ENCODE measurements around the gene CHRNA4. TPM values are rescaled to one million over a fixed set of nuclear protein-coding genes. Genes with fewer than 3 reads are reported as not detected.

The CHRNA4 gene
- total and polyA plus RNA-seq, 2 of the 13 experiments (the other 11 are each of a cell fraction or from before 2014, with no cell fraction given): not detected

- no peak for TF ChIP-seq ZNF776 (CRISPR knock-in tag; IDR thresholded peaks at IDR 0.05)
- TF ChIP-seq, protein P1, sequence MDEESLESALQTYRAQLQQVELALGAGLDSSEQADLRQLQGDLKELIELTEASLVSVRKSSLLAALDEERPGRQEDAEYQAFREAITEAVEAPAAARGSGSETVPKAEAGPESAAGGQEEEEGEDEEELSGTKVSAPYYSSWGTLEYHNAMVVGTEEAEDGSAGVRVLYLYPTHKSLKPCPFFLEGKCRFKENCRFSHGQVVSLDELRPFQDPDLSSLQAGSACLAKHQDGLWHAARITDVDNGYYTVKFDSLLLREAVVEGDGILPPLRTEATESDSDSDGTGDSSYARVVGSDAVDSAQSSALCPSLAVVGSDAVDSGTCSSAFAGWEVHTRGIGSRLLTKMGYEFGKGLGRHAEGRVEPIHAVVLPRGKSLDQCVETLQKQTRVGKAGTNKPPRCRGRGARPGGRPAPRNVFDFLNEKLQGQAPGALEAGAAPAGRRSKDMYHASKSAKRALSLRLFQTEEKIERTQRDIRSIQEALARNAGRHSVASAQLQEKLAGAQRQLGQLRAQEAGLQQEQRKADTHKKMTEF (CRISPR knock-in tag; IDR thresholded peaks at IDR 0.05): no peak
- no peak for TF ChIP-seq SYNCRIP (IDR thresholded peaks at IDR 0.05; ENCODE audit: insufficient read depth, low read depth, low read length)
- TF ChIP-seq RAD21 (CRISPR knock-in tag; IDR thresholded peaks at IDR 0.05): no peak
- TF ChIP-seq IKZF5 (CRISPR knock-in tag; IDR thresholded peaks at IDR 0.05): no peak
- no peak for TF ChIP-seq NAIF1 (CRISPR knock-in tag; IDR thresholded peaks at IDR 0.05; ENCODE audit: borderline replicate concordance)
- TF ChIP-seq ZNF326 (CRISPR knock-in tag; IDR thresholded peaks at IDR 0.05; ENCODE audit: borderline replicate concordance): no peak
- TF ChIP-seq ZBTB44 (CRISPR knock-in tag; IDR thresholded peaks at IDR 0.05): no peak
- no peak for TF ChIP-seq PHF5A (CRISPR knock-in tag; IDR thresholded peaks at IDR 0.05; ENCODE audit: low read depth, unreplicated experiment)
- TF ChIP-seq, protein P2, sequence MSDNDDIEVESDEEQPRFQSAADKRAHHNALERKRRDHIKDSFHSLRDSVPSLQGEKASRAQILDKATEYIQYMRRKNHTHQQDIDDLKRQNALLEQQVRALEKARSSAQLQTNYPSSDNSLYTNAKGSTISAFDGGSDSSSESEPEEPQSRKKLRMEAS (IDR thresholded peaks at IDR 0.05): peak; percentile 66
- peak; percentile 44; the same call in 1 of the 2 replicates for TF ChIP-seq RARA (CRISPR knock-in tag; IDR thresholded peaks at IDR 0.05)
- TF ChIP-seq ZNF24 (IDR thresholded peaks at IDR 0.05): no peak
- no peak for TF ChIP-seq ZNF143 (CRISPR knock-in tag; IDR thresholded peaks at IDR 0.05)
- no peak for TF ChIP-seq ZNF7 (CRISPR knock-in tag; IDR thresholded peaks at IDR 0.05)
- no peak for TF ChIP-seq ZNF235 (CRISPR knock-in tag; IDR thresholded peaks at IDR 0.05; ENCODE audit: borderline replicate concordance)
- TF ChIP-seq ZNF383 (CRISPR knock-in tag; IDR thresholded peaks at IDR 0.05; ENCODE audit: borderline replicate concordance): no peak
- no peak for TF ChIP-seq GFI1 (CRISPR knock-in tag; IDR thresholded peaks at IDR 0.05; ENCODE audit: borderline replicate concordance)
- TF ChIP-seq, protein P3, sequence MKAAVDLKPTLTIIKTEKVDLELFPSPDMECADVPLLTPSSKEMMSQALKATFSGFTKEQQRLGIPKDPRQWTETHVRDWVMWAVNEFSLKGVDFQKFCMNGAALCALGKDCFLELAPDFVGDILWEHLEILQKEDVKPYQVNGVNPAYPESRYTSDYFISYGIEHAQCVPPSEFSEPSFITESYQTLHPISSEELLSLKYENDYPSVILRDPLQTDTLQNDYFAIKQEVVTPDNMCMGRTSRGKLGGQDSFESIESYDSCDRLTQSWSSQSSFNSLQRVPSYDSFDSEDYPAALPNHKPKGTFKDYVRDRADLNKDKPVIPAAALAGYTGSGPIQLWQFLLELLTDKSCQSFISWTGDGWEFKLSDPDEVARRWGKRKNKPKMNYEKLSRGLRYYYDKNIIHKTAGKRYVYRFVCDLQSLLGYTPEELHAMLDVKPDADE (CRISPR knock-in tag; IDR thresholded peaks at IDR 0.05): no peak
- no peak for TF ChIP-seq CCAR2 (optimal IDR thresholded peaks at IDR 0.05; ENCODE audit: low read depth, low read length)
- no peak for TF ChIP-seq ZNF317 (CRISPR knock-in tag; IDR thresholded peaks at IDR 0.05)
- TF ChIP-seq, protein P4, sequence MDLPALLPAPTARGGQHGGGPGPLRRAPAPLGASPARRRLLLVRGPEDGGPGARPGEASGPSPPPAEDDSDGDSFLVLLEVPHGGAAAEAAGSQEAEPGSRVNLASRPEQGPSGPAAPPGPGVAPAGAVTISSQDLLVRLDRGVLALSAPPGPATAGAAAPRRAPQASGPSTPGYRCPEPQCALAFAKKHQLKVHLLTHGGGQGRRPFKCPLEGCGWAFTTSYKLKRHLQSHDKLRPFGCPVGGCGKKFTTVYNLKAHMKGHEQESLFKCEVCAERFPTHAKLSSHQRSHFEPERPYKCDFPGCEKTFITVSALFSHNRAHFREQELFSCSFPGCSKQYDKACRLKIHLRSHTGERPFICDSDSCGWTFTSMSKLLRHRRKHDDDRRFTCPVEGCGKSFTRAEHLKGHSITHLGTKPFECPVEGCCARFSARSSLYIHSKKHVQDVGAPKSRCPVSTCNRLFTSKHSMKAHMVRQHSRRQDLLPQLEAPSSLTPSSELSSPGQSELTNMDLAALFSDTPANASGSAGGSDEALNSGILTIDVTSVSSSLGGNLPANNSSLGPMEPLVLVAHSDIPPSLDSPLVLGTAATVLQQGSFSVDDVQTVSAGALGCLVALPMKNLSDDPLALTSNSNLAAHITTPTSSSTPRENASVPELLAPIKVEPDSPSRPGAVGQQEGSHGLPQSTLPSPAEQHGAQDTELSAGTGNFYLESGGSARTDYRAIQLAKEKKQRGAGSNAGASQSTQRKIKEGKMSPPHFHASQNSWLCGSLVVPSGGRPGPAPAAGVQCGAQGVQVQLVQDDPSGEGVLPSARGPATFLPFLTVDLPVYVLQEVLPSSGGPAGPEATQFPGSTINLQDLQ (CRISPR knock-in tag; IDR thresholded peaks at IDR 0.05): no peak
- TF ChIP-seq ZNF792 (CRISPR knock-in tag; IDR thresholded peaks at IDR 0.05): no peak
- no peak for TF ChIP-seq SMAD9 (CRISPR knock-in tag; IDR thresholded peaks at IDR 0.05)
Measured at GRCh38 chr20:63377256-63377941, 16.2 kb upstream of the CHRNA4 start (continued).
